G401.6 (cell line): ENCODE results near the gene SRGAP1.

Experiments
- FAIRE-seq: peaks from 2 replicates; lab custom pipeline; 2012; peaks lifted over from hg19 to GRCh38; lab: Jason Lieb, UNC

SRGAP1 gene

DNA sequence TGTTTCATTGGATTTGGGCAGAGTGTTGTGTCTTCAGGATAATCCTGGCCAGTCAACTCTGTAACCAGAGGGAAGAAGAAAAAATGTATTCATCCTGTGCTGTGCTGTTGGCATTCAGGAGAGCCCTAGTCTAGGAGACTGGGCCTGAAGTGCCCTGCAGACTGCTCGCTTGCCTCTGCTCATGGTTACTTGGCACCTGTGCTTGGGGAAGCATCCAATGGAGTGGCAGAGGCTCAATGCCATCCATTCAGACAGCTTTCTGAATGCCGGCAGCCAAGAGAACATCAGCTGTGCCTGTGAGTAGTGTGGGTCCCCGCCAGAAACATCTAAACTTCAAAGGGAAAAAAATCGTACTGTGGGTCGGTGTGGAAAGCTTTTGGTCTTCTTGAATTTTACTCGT lies 124.2 kb downstream of the SRGAP1 start:
- no peak for FAIRE-seq

DNA sequence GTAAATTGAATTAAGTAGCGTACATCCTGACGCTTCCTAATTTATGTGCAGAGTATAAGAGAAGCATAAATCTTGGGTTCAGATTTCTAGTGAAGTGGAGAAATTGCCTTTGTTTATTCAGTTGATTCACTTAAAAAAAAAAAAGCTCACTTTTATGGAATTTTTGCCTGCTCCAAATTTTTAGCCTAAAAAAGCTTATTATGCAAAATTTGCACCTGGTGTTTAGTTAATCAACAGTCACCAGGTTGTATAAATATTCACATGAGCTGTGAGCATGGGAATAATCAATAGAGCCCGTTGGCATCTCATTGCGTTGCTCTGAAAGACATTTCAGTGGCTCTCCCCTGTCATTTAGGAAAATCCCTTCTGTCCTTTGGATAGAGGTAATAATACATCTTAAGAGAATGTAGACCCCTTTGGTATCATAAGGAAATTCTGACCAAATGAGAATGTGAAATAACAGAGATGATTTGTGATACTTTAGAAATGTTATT lies 132.4 kb downstream of the SRGAP1 start:
- FAIRE-seq, result no peak

DNA sequence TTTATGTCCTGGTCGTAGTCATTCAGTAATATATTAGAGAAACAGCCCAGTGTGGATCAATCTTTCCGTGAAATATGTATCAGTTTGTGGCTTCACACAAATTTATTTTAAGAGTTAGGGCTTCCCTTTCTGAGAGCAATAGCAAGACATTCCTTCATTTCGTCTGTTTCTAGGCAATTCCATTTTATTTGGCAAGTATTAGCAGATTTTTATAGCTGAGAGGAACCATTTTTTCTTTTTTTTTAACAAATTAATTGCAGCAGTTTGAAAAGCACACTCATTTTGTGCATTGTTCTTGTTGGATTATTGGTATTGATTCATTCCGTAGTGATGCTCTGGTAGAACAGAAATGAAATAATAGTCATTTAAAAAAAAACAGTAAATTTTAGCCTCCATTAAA lies 132.9 kb downstream of the SRGAP1 start:
- no peak for FAIRE-seq

DNA sequence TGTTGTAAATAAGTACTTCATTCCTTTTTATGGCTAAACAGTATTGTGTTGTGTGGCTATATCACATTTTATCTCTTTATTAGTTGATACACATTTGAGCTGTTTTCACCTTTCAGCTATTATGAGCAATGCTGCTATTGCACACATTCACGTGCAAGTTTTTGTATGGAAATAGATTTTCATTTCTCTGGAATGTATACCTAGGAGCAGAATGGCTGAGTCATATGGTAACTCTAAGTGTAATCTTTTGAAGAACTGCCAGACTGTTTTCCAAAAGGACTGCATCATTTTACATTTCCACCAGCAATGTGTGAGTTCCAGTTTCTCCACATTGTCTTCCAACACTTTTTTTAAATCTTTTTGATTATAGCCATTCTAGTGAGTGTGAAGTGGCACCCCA lies 134.0 kb downstream of the SRGAP1 start:
- FAIRE-seq, result no peak

GRCh38 chr12:63980211-63980610 lies 135.7 kb downstream of the SRGAP1 start:
- no peak for FAIRE-seq

GRCh38 chr12:63981343-63981742 lies 136.8 kb downstream of the SRGAP1 start:
- no peak for FAIRE-seq

DNA sequence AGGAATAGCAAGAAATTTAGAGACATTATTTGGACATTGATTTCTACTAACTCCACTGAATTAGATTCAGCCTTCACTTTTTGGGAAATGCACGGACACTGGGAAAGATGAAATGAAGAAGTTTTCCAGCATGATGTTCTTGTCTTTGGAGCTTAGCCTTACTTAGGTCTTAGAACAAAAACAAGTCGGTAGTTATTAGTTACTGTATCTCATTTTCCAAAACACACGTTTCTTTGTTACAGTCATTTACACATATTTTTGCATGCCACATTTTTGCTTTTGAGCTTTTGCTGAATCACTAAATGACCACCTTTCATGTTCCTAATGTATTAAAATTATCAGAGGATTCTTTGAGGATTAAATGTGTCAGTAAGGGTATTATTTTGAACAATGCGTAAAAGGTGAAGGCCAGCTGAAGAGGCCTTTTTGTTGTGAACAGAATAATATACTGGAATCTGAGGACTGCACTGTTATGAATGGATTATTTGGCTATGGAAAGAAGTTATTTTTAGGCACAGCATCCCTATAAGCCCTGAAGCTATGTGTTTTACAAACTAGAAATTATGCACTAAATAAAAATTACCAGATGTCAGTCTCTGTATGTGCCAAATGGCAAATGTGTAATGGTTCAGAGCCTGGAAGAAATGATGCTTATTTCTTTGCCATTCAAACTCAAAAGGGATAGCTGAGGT lies 138.2 kb downstream of the SRGAP1 start:
- no peak for FAIRE-seq

DNA sequence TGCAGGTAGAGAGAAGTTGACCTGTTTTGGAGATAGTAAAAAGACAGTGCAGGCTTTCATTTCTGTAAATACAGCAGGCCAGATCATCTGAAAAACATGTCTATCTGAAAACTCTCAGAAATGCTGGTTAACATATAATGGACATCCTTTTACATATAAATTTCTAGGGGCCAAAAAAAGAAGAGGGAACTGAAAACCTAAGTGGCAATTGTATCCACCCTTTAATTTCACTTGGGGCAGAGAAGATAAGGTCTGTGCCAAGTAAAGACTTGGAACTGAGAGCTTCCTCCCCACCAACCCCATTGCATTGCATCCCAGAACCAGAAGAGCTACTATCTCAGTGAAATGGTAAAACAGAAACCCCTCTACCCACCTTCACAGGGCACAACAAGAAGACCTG lies 141.0 kb downstream of the SRGAP1 start:
- no peak for FAIRE-seq

DNA sequence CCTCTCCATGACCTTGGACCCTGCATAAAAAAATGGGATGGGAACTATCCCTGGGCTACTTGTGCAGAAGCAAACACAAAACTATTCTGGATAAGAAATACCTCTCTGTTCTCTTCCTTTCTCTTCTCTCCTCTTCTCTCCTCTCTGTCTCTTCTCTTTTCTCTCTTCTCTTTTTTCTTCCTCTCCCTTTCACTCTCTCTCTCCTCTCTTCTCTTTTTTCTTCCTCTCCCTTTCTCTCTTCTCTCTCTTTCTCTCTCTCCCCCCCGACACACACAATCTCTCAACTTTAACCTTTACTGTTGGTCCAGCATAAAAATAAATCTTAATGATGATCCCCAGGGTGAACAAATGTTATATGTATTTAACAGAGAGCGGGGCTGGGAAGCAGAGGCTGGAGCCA lies 141.4 kb downstream of the SRGAP1 start:
- FAIRE-seq, result no peak

GRCh38 chr12:63989301-63989845 lies 144.9 kb downstream of the SRGAP1 start:
- FAIRE-seq, result no peak

DNA sequence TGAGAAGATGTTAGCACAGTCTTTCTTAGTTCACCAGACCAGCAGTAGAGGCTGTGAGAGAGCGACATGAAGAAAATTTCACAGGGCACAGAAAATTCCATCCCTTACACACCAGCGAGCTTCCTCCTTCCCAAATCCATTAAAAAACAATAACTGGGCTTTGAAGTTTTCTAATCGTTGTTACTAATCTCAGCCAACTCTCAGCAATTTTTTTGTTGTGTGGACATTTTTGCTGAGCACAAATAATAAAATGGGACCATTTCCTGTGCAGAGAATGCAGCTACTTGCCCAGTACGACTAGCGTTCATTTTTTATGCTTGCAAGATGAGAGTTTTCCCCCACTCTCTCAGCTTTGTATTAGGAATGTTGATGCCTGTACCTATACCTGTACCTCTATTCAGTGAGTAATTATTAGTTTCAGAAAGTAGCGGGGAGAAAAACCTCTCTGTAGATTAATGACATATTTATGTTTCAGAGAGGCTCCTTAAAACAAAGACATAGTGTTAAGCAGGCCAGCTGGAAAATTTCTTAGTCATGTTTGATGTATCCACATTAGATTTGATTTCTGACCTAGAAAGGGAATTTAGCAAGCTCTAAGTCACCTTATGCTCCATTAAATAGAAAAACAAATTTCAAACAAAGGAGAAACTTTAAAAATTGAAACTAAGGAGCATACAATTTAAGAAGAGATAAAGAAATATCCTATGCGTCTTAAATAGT lies 146.5 kb downstream of the SRGAP1 start:
- FAIRE-seq, result no peak

GRCh38 chr12:63994704-63995103 lies 150.2 kb downstream of the SRGAP1 start:
- FAIRE-seq, result no peak

DNA sequence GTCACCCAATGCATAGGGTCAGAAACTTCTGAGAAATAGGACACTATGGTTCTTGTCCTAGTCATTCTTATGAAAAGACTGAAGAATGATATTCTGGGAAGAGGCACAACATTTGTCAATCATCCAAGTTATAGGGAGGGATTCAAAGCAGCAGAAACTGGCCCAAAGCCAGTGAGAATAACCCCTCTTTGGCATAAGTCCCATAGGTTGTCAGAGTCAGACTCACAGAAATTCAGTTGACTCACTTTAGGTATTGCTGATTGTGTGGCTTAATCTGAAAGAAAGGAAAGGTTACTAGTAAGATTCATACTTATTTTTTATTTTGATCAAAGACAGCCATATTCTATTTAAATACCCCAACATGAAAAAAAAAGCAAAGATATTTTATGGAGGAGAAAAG lies 151.0 kb downstream of the SRGAP1 start:
- no peak for FAIRE-seq

- no peak for FAIRE-seq
Observed at GRCh38 chr12:63996556-63996955, 152.1 kb downstream of the SRGAP1 start.

- no peak for FAIRE-seq
Observed at GRCh38 chr12:63997198-63997597, 152.7 kb downstream of the SRGAP1 start.

GRCh38 chr12:63998584-63998983 lies 154.1 kb downstream of the SRGAP1 start:
- no peak for FAIRE-seq

GRCh38 chr12:63999853-64000252 lies 155.4 kb downstream of the SRGAP1 start:
- FAIRE-seq, result no peak

DNA sequence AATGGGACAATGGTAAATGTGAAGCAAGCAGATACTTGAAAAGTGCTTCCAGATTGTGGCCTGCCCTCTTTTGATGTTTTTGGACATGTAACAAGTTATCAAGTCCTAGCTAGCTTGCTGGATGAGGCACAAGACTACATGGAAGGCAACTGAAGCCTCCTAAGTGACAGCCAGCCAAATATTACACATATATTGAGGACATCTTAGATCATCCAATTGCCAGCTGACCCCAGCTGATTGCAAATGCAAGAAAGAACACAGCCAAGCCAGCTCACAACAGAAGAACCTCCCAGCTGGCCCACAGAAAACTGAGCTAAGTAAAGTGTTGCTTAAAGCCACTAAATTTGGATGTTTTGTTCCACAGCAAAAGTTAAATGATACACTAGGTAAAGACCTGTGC lies 156.9 kb downstream of the SRGAP1 start:
- no peak for FAIRE-seq

DNA sequence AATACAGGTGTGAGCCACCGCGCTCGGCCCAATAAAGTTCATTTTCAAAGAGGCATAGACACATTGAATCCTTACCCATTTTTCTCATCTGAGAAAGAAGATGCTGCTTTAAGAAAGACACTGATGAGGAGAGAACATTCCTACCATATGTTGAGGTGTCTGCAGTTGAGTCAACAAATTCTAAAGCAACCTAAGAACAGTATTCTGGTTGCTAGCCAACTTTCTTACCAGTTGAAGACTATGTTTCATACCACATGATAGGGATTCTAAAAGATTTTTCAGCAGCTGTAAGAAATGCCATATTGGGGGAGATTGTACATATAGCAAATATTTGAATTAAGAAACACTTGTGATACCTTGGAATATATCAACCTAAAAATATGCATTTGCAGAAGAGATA lies 160.1 kb downstream of the SRGAP1 start:
- FAIRE-seq, result no peak

- FAIRE-seq, result no peak
Observed at GRCh38 chr12:64006211-64006825, 161.8 kb downstream of the SRGAP1 start.

GRCh38 chr12:64007853-64008252 lies 163.4 kb downstream of the SRGAP1 start:
- no peak for FAIRE-seq

DNA sequence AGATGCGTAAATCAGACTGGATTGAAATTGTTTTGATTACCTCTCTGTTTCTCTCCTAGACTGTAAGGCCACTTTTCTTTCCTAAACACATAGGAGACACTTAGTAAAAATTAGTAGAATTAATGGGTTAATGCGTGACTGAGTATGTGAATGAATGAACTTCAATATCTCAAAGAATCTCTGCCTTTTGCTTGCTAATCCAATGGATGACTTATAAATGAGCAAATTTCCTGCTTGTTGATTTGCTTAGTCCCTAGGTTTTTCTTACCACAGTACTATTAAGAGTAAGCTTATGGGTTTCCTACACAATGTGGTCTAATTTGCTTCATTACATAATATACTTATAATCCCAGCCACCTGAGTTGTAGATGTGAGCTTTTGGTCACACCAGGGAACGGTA lies 164.1 kb downstream of the SRGAP1 start:
- FAIRE-seq, result no peak
